OCI-LY7 (cell line): ENCODE data around the gene ZNF276. TPM values are rescaled to one million over a fixed set of nuclear protein-coding genes. Genes with fewer than 3 reads are reported as not detected.

Experiments
- BruUV-seq: library from RNA; stranded (reverse); fragments of 400-500 nt; replicated peaks from 2 replicates; lab custom pipeline; 2021; lab: Mats Ljungman, UMichigan
- CTCF ChIA-PET: fragments of 300-600 bp; sonication (Branson Sonifier 250); formaldehyde crosslinking; loops from one replicate; lab custom pipeline; 2022; ENCODE audit warnings: antibody characterized with exemption; ENCODE audit not compliant: unreplicated experiment; lab: Charles Lee
- POLR2A ChIA-PET: fragments of 300-600 bp; sonication (Branson Sonifier 250); formaldehyde crosslinking; loops from one replicate; lab custom pipeline; 2022; ENCODE audit warnings: antibody characterized with exemption; lab: Charles Lee
- DNase-seq: peaks from one replicate; pipeline ENCODE4 v3.0.0-alpha.2; 2015; ENCODE audit warnings: low spot score
- H2AFZ ChIP-seq: fragments of 200-600 bp; sonication (generic), shearing (Covaris generic); 2 replicates; pipeline ENCODE4 v1.6.1; 2014; ENCODE audit warnings: mild to moderate bottlenecking, antibody characterized with exemption, low read length, moderate library complexity
- H3K27ac ChIP-seq: fragments of 200-600 bp; sonication (generic); 2 replicates; pipeline ENCODE4 v1.5.1; 2014; ENCODE audit warnings: mixed run types, low read depth, mild to moderate bottlenecking, moderate library complexity, low read length, inconsistent platforms; ENCODE audit not compliant: poor library complexity, severe bottlenecking
- H3K36me3 ChIP-seq: fragments of 200-600 bp; sonication (generic); 2 replicates; pipeline ENCODE4 v1.6.1; 2014; ENCODE audit warnings: mild to moderate bottlenecking, antibody characterized with exemption, low read length, moderate library complexity, mixed read lengths; ENCODE audit not compliant: insufficient read depth
- H3K4me1 ChIP-seq: fragments of 200-600 bp; sonication (generic); 2 replicates; pipeline ENCODE4 v1.5.1; 2014; ENCODE audit warnings: mild to moderate bottlenecking, low read length; ENCODE audit not compliant: insufficient read depth, poor library complexity, severe bottlenecking
- H3K4me2 ChIP-seq: fragments of 200-600 bp; sonication (generic); 2 replicates; pipeline ENCODE4 v1.6.1; 2014; ENCODE audit warnings: mild to moderate bottlenecking, low read length
- H3K4me3 ChIP-seq: fragments of 200-600 bp; sonication (generic); 2 replicates; pipeline ENCODE4 v1.5.1; 2014; ENCODE audit warnings: mild to moderate bottlenecking, low read depth, low read length; ENCODE audit not compliant: poor library complexity, severe bottlenecking
- H3K79me2 ChIP-seq: fragments of 200-600 bp; sonication (generic); 2 replicates; pipeline ENCODE4 v1.6.1; 2016; ENCODE audit warnings: low read depth, mild to moderate bottlenecking, low read length, moderate library complexity, mixed read lengths; ENCODE audit not compliant: insufficient read depth
- H3K9me2 ChIP-seq: fragments of 200-600 bp; sonication (generic); 2 replicates; pipeline ENCODE4 v1.6.1; 2016; ENCODE audit warnings: mild to moderate bottlenecking, low read length, mixed read lengths; ENCODE audit not compliant: insufficient read depth
- H3K9me3 ChIP-seq: fragments of 200-600 bp; sonication (generic); 2 replicates; pipeline ENCODE4 v1.6.1; 2014; ENCODE audit warnings: mild to moderate bottlenecking, mixed run types, low read length, mixed read lengths
- H4K20me1 ChIP-seq: fragments of 200-600 bp; sonication (generic); 2 replicates; pipeline ENCODE4 v1.6.1; 2014; ENCODE audit warnings: mild to moderate bottlenecking, antibody characterized with exemption, low read length, moderate library complexity, mixed read lengths; ENCODE audit not compliant: insufficient read depth
- CTCF ChIP-seq: fragments of 200-600 bp; sonication (generic); conservative IDR thresholded peaks from 2 replicates; pipeline ENCODE4 v1.5.1; 2014; ENCODE audit warnings: mild to moderate bottlenecking, antibody characterized with exemption, low read length, moderate library complexity, mixed read lengths
- EZH2phosphoT487 ChIP-seq: fragments of 200-600 bp; sonication (generic); IDR thresholded peaks from 2 replicates; pipeline ENCODE4 v1.6.1; 2018; ENCODE audit warnings: low read depth, borderline replicate concordance, mild to moderate bottlenecking, mixed run types, antibody characterized with exemption, low read length, moderate library complexity, mixed read lengths
- intact Hi-C: fragments of 100-400 bp; cut with micrococcal nuclease; formaldehyde crosslinking; loops from one replicate; pipeline ENCODE4 v1.10.0; 2022; ENCODE audit not compliant: unreplicated experiment
- total RNA-seq, 2 experiments: library from RNA; depleted of rRNA in 1 of 2; stranded (reverse); fragments of >200 nt in 1 of 2; shearing (Covaris generic) in 1 of 2; gene quantifications; 2 replicates each; pipeline ENCODE4 v1.2.3, GENCODE V29; 2014 to 2022

ZNF276 gene
- total RNA-seq, 2 experiments from 2014 or later: 27.4 to 30.8 TPM

DNA sequence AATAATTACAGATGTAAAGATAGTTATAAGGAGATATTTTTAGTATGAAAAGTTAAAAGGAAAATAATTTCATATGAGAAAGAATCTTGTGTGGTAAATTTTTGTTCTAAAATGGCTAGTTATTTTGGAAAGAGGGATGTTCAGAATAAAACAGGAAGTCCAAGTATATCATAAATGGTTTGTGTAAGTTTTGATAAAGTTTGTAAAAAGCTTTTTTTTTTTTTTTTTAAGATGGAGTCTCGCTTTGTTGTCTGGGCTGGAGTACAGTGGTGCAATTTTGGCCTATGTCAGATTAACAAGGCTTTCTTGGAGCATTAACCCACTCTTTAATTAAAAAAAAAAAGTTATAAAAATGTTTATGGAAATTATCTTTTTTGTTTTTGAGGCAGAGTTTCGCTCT is 43.1 kb upstream of the ZNF276 start:
- H3K79me2 ChIP-seq: no peaks in the 10 kb centered on the region
- TF ChIP-seq EZH2phosphoT487 (no peak), CTCF (no peak)
- POLR2A ChIA-PET: no interaction called here
- H3K4me2 ChIP-seq: no peak overlapping the region
- H3K36me3 ChIP-seq: no peaks in the 10 kb centered on the region; the same call in 1 of the 2 replicates
- no peaks in the 10 kb centered on the region for H4K20me1 ChIP-seq
- H3K4me3 ChIP-seq: no peak overlapping the region
- no peaks in the 10 kb centered on the region for H3K4me1 ChIP-seq
- H3K9me3 ChIP-seq: peaks cover 24% of the 10 kb centered on the region; the same call in 1 of the 2 replicates
- intact Hi-C loops: no loop called here
- CTCF ChIA-PET: no interaction called here
- no peaks in the 10 kb centered on the region for H3K9me2 ChIP-seq
- H3K27ac ChIP-seq: no peak overlapping the region
- no TSS peak for BruUV-seq
- DNase-seq: peak; percentile 58
- no peak overlapping the region for H2AFZ ChIP-seq

- no peaks in the 10 kb centered on the region for H3K9me2 ChIP-seq
- ChIA-PET POLR2A (no interaction called here), CTCF (no interaction called here)
- H3K27ac ChIP-seq: no peak overlapping the region
- TF ChIP-seq EZH2phosphoT487 (no peak), CTCF (no peak)
- H3K9me3 ChIP-seq: peaks cover 8% of the 10 kb centered on the region; the same call in 1 of the 2 replicates
- no peak for DNase-seq
- no TSS peak for BruUV-seq
- H2AFZ ChIP-seq: no peak overlapping the region
- H3K36me3 ChIP-seq: peaks cover 39% of the 10 kb centered on the region
- H3K4me3 ChIP-seq: peak overlapping the region; percentile 74
- H3K4me2 ChIP-seq: peak overlapping the region; percentile 100
- intact Hi-C loops: no loop called here
- no peaks in the 10 kb centered on the region for H4K20me1 ChIP-seq
- peaks cover 13% of the 10 kb centered on the region for H3K4me1 ChIP-seq
- H3K79me2 ChIP-seq: peaks cover 25% of the 10 kb centered on the region; the same call in 1 of the 2 replicates
Measured at GRCh38 chr16:89685916-89686315, 35.4 kb upstream of the ZNF276 start.

GRCh38 chr16:89686520-89687091 is 34.7 kb upstream of the ZNF276 start, which contains the start of gene CDK10:
TSS of gene CDK10 (plus strand) at chr16:89686689. CDS start at chr16:89686711, 22 bp downstream.
- H2AFZ ChIP-seq: peak within 1 kb of the TSS; percentile 61
- ChIA-PET POLR2A (interaction anchor here (0.6 to 0.7 kb wide), 2 partner anchors 17 to 236 kb away, joined by 3 read pairs; no protein-coding TSS in a partner anchor), CTCF (no interaction called here)
- peak within 1 kb of the TSS; percentile 100 for H3K4me2 ChIP-seq
- H3K36me3 ChIP-seq: peaks cover 45% of the 10 kb centered on the region
- H3K27ac ChIP-seq: peak within 1 kb of the TSS; percentile 86
- BruUV-seq: no TSS peak
- TF ChIP-seq EZH2phosphoT487 (no peak), CTCF (no peak)
- peak within 1 kb of the TSS; percentile 74 for H3K4me3 ChIP-seq
- peaks cover 13% of the 10 kb centered on the region for H3K4me1 ChIP-seq
- H3K9me2 ChIP-seq: no peaks in the 10 kb centered on the region
- H3K79me2 ChIP-seq: peaks cover 25% of the 10 kb centered on the region; the same call in 1 of the 2 replicates
- no peaks in the 10 kb centered on the region for H4K20me1 ChIP-seq
- H3K9me3 ChIP-seq: peaks cover 7% of the 10 kb centered on the region; the same call in 1 of the 2 replicates
- intact Hi-C loops: no loop called here
- peak; percentile 87 for DNase-seq
